ENCODE data around the gene RIC8B. TPM values are rescaled to one million over a fixed set of nuclear protein-coding genes. Genes with fewer than 3 reads are reported as not detected.

The RIC8B gene
- total RNA-seq, 6 experiments from 2014 or later = 5.9 to 10.6 (median 6.5) TPM

- Histone ChIP-seq H3K4me1 (peaks cover 0 to 3% (median 0%) of the 10 kb centered on the region in 4 donors), H3K4me3 (no peak overlapping the region), H3K27me3 (peaks cover 0 to 3% of the 10 kb centered on the region in 2 donors), H3K27ac (no peak overlapping the region), H3K36me3 (no peaks in the 10 kb centered on the region), H3K9me3 (no peaks in the 10 kb centered on the region)
- TF ChIP-seq CTCF (IDR thresholded peaks at IDR 0.05) (no peak), POLR2A (IDR thresholded peaks at IDR 0.05) (no peak)
- intact Hi-C loops (cut with DNase I) = no loop called here
- 80% methylated on average over 11 of the region's 11 CpGs for WGBS (ENCODE audit: insufficient coverage, low coverage, low lambda C conversion rate, missing lambda C conversion rate)
- DNase-seq (no peak), ATAC-seq (no peak)
These were observed 127.6 kb downstream of the RIC8B start for GRCh38 chr12:106902053-106902452.

GRCh38 chr12:106903241-106903945 is 128.9 kb downstream of the RIC8B start:
- H3K4me3 ChIP-seq = peak overlapping the region; percentile 21 to 44 (median 32)
- no peaks in the 10 kb centered on the region for H3K36me3 ChIP-seq
- no peaks in the 10 kb centered on the region for H3K9me3 ChIP-seq
- WGBS (ENCODE audit: insufficient coverage, low coverage, low lambda C conversion rate, missing lambda C conversion rate) = 8% methylated on average over 21 of the region's 28 CpGs
- peaks cover 0 to 3% (median 0%) of the 10 kb centered on the region in 4 donors for H3K4me1 ChIP-seq
- intact Hi-C loops (cut with DNase I) = no loop called here
- TF ChIP-seq POLR2A (IDR thresholded peaks at IDR 0.05) (no peak), CTCF (IDR thresholded peaks at IDR 0.05) (no peak)
- peak; percentile 99 to 100 (median 99) for ATAC-seq
- peaks cover 0 to 3% of the 10 kb centered on the region in 2 donors for H3K27me3 ChIP-seq
- no peak overlapping the region for H3K27ac ChIP-seq
- peak; percentile 71 to 77 (median 77) for DNase-seq

GRCh38 chr12:106906715-106907114 is 132.2 kb downstream of the RIC8B start:
- Histone ChIP-seq H3K4me1 (peaks cover 0 to 3% (median 0%) of the 10 kb centered on the region in 4 donors), H3K27me3 (peaks cover 0 to 3% of the 10 kb centered on the region in 2 donors), H3K36me3 (no peaks in the 10 kb centered on the region), H3K27ac (no peak overlapping the region), H3K9me3 (no peaks in the 10 kb centered on the region), H3K4me3 (no peak overlapping the region)
- no peak for DNase-seq
- WGBS (ENCODE audit: insufficient coverage, low coverage, low lambda C conversion rate, missing lambda C conversion rate) = 77% methylated on average over 2 of the region's 2 CpGs
- ATAC-seq = no peak
- intact Hi-C loops (cut with DNase I) = no loop called here
- no peak for TF ChIP-seq CTCF (IDR thresholded peaks at IDR 0.05)
- no peak for TF ChIP-seq POLR2A (IDR thresholded peaks at IDR 0.05)

- Histone ChIP-seq H3K9me3 (no peaks in the 10 kb centered on the region), H3K27me3 (peaks cover 0 to 3% of the 10 kb centered on the region in 2 donors), H3K4me3 (no peak overlapping the region), H3K27ac (no peak overlapping the region), H3K4me1 (peaks cover 0 to 3% (median 0%) of the 10 kb centered on the region in 4 donors), H3K36me3 (no peaks in the 10 kb centered on the region)
- WGBS (ENCODE audit: insufficient coverage, low coverage, low lambda C conversion rate, missing lambda C conversion rate) = 45% methylated on average over 5 of the region's 5 CpGs
- intact Hi-C loops (cut with DNase I) = no loop called here
- TF ChIP-seq POLR2A (IDR thresholded peaks at IDR 0.05) (no peak), CTCF (IDR thresholded peaks at IDR 0.05) (no peak)
- ATAC-seq = no peak
- no peak for DNase-seq
These were observed 132.9 kb downstream of the RIC8B start for GRCh38 chr12:106907411-106907810.
